K562 (cell line): ENCODE data around the gene SLC25A20. TPM values are rescaled to one million over a fixed set of nuclear protein-coding genes. Genes with fewer than 3 reads are reported as not detected.
A peak's percentile ranks its signal among the peaks of the same experiment; 100 is the strongest.

Experiments
- E2F3 ChIP-seq: fragments of 250-450 bp; sonication (Bioruptor Pico); IDR thresholded peaks from 2 replicates; pipeline ENCODE4 v1.4.0; 2020; ENCODE audit warnings: mild to moderate bottlenecking
- FOXM1 ChIP-seq, 2 experiments: fragments of 450-650 bp in 1 of 2; sonication (generic) in 1 of 2; formaldehyde crosslinking in 1 of 2; IDR thresholded peaks; 2 replicates each; pipeline versions ENCODE4 v1.6.1 to v1.9.0; 2017 to 2022; ENCODE audit warnings: low read depth in 2 of 2, mild to moderate bottlenecking in 2 of 2, missing genetic modification reagents in 1 of 2, moderate library complexity in 1 of 2
- HNRNPLL ChIP-seq: fragments of 200-400 bp; formaldehyde crosslinking; IDR thresholded peaks from 2 replicates; pipeline ENCODE4 v1.6.1; 2017; ENCODE audit warnings: low read length, low read depth, mild to moderate bottlenecking; ENCODE audit not compliant: poor library complexity, severe bottlenecking
- JUND ChIP-seq, 2 experiments: IDR thresholded peaks; 2 replicates in 1 of 2; 3 replicates in 1 of 2; pipeline ENCODE4 v1.6.1; 2011; ENCODE audit warnings: borderline replicate concordance in 2 of 2, low read depth in 2 of 2, low read length in 2 of 2, improper control_type of control experiment in 1 of 2, missing biosample characterization in 1 of 2, missing genetic modification characterization in 1 of 2, missing genetic modification reagents in 1 of 2
- L3MBTL2 ChIP-seq: fragments of 450-650 bp; IDR thresholded peaks from 2 replicates; pipeline ENCODE4 v1.6.1; 2016; ENCODE audit warnings: mild to moderate bottlenecking, moderate library complexity
- MEIS2 ChIP-seq: fragments of 450-650 bp; IDR thresholded peaks from 2 replicates; pipeline ENCODE4 v1.6.1; 2014; ENCODE audit warnings: mild to moderate bottlenecking; ENCODE audit not compliant: partially characterized antibody
- MITF ChIP-seq: IDR thresholded peaks from 2 replicates; pipeline ENCODE4 v1.6.1; 2014; ENCODE audit warnings: antibody characterized with exemption
- MYBL2 ChIP-seq, 2 experiments: fragments of 450-650 bp in 1 of 2; sonication (generic) in 1 of 2; formaldehyde crosslinking in 1 of 2; IDR thresholded peaks; 2 replicates each; pipeline versions ENCODE4 v1.6.1 to v1.8.1; 2017 to 2022; ENCODE audit warnings: borderline replicate concordance in 1 of 2, inconsistent platforms in 1 of 2, low read depth in 1 of 2, mild to moderate bottlenecking in 1 of 2, missing genetic modification reagents in 1 of 2, moderate library complexity in 1 of 2
- NR2C1 ChIP-seq, 2 experiments: fragments of 450-650 bp; IDR thresholded peaks; 2 replicates each; pipeline ENCODE4 v1.6.1; 2017; ENCODE audit warnings: mild to moderate bottlenecking in 2 of 2, antibody characterized with exemption in 1 of 2, inconsistent platforms in 1 of 2, missing compliant biosample characterization in 1 of 2, missing genetic modification characterization in 1 of 2
- RBM25 ChIP-seq: fragments of 200-400 bp; formaldehyde crosslinking; IDR thresholded peaks from 2 replicates; pipeline ENCODE4 v1.6.1; 2018; ENCODE audit warnings: low read length, low read depth, moderate library complexity; ENCODE audit not compliant: severe bottlenecking
- polyA plus RNA-seq, 8 experiments: library from polyadenylated mRNA; depleted of rRNA in 4 of 8; stranded (reverse) in 5 of 8; unstranded in 3 of 8; fragments of >200 nt; fragmentation: Nextera tagmentation in 2 of 8; fragmentation: Illumina TruSeq in 1 of 8; extraction: Ambion mirVana in 2 of 8; extraction: Trizol in 1 of 8; gene quantifications; 2 replicates each; pipeline versions ENCODE4 v1.2.1 to v1.2.3, GENCODE V29; 2011 to 2014; ENCODE audit warnings: inconsistent platforms in 1 of 8, missing spikeins in 1 of 8
- total RNA-seq, 7 experiments: library from RNA; depleted of rRNA in 6 of 7; stranded (reverse); fragments of >200 nt in 6 of 7; fragmentation: Illumina TruSeq in 2 of 7; extraction: Trizol in 2 of 7; gene quantifications; 2 replicates each; pipeline versions ENCODE4 v1.2.1 to v1.2.3, GENCODE V29; 2011 to 2021; ENCODE audit warnings: low replicate concordance in 1 of 7
- TF ChIP-seq, protein P1 (sequence below): fragments of 450-650 bp; IDR thresholded peaks from 2 replicates; pipeline ENCODE4 v1.6.1; 2016
- TF ChIP-seq, protein P2 (sequence below): sonication (generic); formaldehyde crosslinking; IDR thresholded peaks from 2 replicates; pipeline ENCODE4 v1.8.1; 2022; ENCODE audit warnings: missing genetic modification reagents
- TF ChIP-seq, protein P3 (sequence below), 2 experiments: IDR thresholded peaks in 1 of 2; conservative IDR thresholded peaks in 1 of 2; 2 replicates each; pipeline ENCODE4 v1.6.1; 2016; ENCODE audit warnings: low read depth in 2 of 2, mild to moderate bottlenecking in 1 of 2, missing compliant biosample characterization in 1 of 2, missing genetic modification characterization in 1 of 2, moderate library complexity in 1 of 2

Gene SLC25A20
- total and polyA plus RNA-seq, 9 of the 15 experiments (the other 6 are each of a cell fraction or from before 2014, with no cell fraction given): 14.3 to 48.1 (median 21.6) TPM

DNA sequence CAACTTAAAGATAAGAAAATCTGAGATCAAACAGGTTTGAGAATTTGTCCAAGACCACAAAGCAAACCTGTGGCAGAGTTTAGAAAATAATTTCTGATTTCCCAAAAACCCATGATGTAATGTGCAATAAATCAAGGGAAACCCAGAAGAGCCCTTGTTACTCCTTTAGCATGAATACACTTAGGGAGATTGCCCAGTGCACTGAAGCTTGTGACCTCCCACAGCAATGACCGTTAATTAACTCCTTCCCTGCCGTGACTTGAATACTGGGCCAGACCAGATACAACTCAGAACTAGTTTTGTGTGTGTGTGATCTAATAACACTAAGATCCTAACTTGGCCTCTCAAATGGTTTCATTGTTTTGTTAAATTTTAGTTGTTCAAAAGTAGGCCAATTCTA lies 53.5 kb downstream of the SLC25A20 start (continued):
- no peak for TF ChIP-seq RBM25
- TF ChIP-seq, protein P1, sequence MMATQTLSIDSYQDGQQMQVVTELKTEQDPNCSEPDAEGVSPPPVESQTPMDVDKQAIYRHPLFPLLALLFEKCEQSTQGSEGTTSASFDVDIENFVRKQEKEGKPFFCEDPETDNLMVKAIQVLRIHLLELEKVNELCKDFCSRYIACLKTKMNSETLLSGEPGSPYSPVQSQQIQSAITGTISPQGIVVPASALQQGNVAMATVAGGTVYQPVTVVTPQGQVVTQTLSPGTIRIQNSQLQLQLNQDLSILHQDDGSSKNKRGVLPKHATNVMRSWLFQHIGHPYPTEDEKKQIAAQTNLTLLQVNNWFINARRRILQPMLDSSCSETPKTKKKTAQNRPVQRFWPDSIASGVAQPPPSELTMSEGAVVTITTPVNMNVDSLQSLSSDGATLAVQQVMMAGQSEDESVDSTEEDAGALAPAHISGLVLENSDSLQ: peak; percentile 68
- TF ChIP-seq, protein P2, sequence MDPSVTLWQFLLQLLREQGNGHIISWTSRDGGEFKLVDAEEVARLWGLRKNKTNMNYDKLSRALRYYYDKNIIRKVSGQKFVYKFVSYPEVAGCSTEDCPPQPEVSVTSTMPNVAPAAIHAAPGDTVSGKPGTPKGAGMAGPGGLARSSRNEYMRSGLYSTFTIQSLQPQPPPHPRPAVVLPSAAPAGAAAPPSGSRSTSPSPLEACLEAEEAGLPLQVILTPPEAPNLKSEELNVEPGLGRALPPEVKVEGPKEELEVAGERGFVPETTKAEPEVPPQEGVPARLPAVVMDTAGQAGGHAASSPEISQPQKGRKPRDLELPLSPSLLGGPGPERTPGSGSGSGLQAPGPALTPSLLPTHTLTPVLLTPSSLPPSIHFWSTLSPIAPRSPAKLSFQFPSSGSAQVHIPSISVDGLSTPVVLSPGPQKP (CRISPR knock-in tag): no peak
- TF ChIP-seq HNRNPLL: peak; percentile 23
- peak; percentile 88 for TF ChIP-seq MYBL2 (IDR thresholded peaks at IDR 0.05; ENCODE audit: low read depth)
- TF ChIP-seq MYBL2 (CRISPR knock-in tag; IDR thresholded peaks at IDR 0.05; ENCODE audit: borderline replicate concordance): no peak
- TF ChIP-seq MEIS2: peak; percentile 85
- 0 out of 2 replicates have a peak, but pooled peaks have one; percentile 19 for TF ChIP-seq L3MBTL2
- TF ChIP-seq, protein P3, sequence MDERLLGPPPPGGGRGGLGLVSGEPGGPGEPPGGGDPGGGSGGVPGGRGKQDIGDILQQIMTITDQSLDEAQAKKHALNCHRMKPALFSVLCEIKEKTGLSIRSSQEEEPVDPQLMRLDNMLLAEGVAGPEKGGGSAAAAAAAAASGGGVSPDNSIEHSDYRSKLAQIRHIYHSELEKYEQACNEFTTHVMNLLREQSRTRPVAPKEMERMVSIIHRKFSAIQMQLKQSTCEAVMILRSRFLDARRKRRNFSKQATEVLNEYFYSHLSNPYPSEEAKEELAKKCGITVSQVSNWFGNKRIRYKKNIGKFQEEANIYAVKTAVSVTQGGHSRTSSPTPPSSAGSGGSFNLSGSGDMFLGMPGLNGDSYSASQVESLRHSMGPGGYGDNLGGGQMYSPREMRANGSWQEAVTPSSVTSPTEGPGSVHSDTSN (CRISPR knock-in tag; IDR thresholded peaks at IDR 0.05; ENCODE audit: low read depth): no peak
- TF ChIP-seq, protein P3 (tag; conservative IDR thresholded peaks at IDR 0.05; ENCODE audit: low read depth): peak; percentile 84
- TF ChIP-seq NR2C1 (IDR thresholded peaks at IDR 0.05): 0 out of 2 replicates have a peak, but pooled peaks have one; percentile 17
- no peak for TF ChIP-seq NR2C1 (tag; IDR thresholded peaks at IDR 0.05)
- no peak for TF ChIP-seq JUND (IDR thresholded peaks at IDR 0.05; ENCODE audit: borderline replicate concordance, low read depth, low read length)
- TF ChIP-seq JUND (tag; IDR thresholded peaks at IDR 0.05; ENCODE audit: borderline replicate concordance, low read depth, low read length): peak; percentile 44; the same call in 1 of the 3 replicates
- TF ChIP-seq E2F3 (CRISPR knock-in tag): no peak
- 0 out of 2 replicates have a peak, but pooled peaks have one; percentile 27 for TF ChIP-seq MITF
- TF ChIP-seq FOXM1 (IDR thresholded peaks at IDR 0.05; ENCODE audit: low read depth): peak; percentile 42; the same call in 1 of the 2 replicates
- no peak for TF ChIP-seq FOXM1 (CRISPR knock-in tag; IDR thresholded peaks at IDR 0.05; ENCODE audit: low read depth)
